ENCODE results near the gene FCER1G. TPM values are rescaled to one million over a fixed set of nuclear protein-coding genes. Genes with fewer than 3 reads are reported as not detected.
"Not testable (repeated sequence)": the region's sequence is repeated elsewhere in the genome, so short reads cannot be mapped to it uniquely, and the experiment has no call there.

Gene FCER1G
- polyA plus RNA-seq, 1 donor: 13.2 TPM

DNA sequence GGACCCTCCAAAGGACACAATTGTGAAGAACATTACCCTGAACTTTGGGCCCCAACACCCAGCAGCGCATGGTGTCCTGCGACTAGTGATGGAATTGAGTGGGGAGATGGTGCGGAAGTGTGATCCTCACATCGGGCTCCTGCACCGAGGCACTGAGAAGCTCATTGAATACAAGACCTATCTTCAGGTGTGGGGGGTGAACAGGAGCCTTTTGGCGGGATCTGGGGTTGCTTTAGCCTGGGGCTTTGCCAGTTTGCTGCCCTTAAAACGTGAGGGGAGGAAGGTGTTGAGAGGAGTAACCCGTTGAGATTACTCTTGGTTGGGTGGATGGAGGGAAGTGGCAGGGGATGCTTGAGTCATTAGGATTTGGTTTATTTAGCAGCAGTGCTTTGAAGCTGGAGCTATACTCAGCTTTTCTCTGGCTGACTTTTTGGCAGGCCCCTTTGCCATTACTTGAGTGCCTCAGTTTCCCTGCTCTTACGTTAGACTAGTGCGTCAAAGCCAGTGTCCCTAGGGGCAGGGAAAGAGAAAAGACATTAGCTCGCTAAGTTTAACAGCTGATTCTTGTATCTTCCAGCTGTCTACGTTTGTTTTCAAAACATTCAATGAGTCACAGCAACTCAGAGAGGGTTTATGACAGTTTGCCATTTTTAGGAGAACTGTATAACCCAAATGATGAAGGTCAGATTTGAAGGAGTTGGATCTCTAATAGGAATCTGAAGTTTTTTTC is 8.5 kb upstream of the FCER1G start:
- DNase-seq (ENCODE audit: low read depth): no peak

DNA sequence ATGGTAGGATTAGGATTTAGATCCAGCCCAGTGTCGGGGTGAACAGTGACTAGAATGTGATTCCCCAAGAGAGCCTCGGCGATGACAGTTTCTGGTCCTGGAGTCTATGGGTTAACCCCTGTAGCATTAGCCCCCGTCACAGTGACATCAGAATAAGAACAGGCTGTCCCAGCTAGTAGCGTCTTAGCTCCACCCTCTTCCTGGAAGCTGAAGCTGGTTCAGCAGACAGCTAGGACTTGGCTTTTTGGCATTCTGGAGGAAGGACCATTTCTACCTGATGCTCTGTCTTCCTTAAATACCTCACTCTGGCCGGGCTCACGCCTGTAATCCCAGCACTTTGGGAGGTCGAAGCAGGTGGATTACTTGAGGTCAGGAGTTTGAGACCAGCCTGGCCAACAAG is 7.9 kb upstream of the FCER1G start:
- no peak for DNase-seq (ENCODE audit: low read depth)

DNA sequence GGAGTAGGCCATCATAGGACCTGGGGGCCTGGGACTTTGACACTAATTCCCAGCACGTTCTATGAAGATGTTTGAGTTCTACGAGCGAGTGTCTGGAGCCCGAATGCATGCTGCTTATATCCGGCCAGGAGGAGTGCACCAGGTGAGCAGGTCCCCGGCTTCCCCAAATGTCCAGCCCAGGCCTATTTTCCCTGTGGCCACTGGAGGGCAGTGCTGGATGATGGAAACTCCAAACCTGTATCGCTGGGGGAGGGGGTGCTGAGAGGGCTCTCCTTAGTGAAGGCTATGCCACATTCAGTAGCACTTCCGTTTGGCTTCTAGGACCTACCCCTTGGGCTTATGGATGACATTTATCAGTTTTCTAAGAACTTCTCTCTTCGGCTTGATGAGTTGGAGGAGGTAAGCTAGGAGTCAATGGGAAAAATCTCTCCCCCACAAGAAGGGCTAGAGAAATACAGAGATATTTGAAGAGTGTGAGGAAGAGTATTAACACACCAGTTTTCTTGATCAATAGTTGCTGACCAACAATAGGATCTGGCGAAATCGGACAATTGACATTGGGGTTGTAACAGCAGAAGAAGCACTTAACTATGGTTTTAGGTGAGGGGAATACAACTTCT is 5.2 kb upstream of the FCER1G start:
- DNase-seq (ENCODE audit: low read depth): no peak

DNA sequence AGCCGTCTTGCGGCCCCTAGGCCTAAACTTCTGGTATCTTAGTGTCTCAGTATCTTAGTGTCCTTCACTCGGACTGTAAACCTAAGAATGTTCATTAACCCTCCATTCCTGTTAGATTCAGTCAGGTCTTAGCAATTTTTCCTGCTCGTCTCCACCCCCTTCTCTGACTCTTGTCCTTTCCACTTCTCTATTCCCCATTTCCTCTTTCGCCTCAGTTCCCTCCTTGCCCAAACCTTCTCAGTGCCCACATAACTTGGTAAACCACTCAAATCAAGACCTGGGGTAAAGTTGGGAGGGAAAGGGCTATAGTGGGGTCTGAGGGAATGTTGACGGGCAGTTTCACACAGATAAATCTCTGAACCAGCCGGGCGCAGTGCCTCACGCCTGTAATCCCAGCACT is 726 bp upstream of the FCER1G start:
- no peak for DNase-seq (ENCODE audit: low read depth)

DNA sequence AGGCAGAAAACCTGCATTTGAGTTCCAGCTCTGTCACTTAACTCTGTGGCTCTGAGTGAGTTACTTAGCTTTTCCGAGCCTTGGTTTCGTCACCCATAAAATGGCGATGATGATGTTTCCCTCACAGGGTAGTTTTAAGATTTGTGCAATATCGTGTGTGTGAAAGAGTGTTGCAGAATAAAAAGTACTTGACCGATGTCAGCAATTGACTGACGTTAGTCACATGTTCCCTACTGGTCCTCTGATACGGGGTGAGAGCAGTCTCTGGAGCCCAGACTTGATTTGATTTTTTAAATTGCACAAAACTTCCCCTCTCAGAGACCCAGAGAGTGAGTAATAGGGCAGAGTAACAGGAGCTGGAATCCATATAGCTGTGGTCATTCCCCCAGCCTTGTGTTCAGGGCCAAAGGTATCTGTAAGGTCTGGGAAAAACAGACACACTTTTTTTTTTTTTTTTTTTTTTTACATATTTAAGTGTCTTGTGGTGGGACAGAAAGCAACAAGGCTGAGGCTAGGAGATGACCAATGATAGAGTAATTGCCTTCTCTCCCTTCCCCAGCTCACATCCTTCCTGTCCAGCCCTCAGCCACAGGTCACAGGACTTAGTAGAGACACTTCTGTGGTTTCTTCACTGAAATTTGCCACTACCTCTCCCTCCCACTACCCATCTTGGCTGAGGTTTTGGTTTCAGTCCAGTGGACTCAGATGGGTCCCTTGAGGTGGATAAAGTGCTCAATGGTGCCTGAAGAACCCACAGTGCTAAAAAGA is 2.0 kb downstream of the FCER1G start:
- no peak for DNase-seq (ENCODE audit: low read depth)

DNA sequence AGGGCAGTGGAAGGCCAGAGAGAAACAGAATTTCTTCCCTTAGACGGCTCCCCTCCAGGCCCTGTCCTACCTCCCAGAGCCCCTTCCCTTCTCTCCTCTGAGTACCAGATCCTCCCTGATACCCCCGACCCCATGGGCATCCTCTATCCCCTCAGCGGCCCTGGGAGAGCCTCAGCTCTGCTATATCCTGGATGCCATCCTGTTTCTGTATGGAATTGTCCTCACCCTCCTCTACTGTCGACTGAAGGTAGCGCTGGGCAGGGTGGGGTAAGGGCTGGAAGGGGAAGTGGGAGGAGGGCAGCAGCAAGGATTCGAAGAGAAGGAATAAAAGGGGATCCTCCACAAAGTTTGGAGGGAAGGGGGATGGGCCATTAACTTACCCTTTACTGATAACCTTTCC is 2.7 kb downstream of the FCER1G start:
- DNase-seq (ENCODE audit: low read depth): no peak

DNA sequence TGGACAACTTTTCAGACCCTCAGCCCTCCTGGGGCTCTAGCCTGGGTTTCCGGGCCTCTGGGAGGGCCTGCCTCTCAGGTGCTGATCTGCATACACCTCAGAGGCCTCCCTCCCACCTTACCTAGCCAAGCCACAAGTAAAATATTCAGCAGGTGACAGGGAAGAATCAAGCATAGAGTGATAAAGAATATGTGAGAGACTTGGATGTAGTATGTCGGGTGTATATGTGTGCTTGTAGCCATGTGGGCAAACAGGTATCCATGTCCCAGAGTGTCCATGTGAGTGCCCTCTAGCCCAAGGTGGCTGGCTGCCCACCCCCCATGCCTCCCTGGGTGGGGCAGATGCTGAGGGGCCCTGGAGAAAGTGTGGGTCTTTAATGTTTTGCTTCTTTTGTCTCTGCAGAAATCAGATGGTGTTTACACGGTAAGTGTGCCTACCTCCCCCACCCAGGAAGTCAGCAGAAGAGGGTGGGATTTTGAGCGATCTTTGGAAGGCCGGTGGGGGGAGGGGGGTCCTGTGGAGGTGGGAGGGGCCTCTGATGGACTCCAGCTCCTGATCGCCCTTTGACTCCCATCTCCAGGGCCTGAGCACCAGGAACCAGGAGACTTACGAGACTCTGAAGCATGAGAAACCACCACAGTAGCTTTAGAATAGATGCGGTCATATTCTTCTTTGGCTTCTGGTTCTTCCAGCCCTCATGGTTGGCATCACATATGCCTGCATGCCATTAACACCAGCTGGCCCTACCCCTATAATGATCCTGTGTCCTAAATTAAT is 3.4 kb downstream of the FCER1G start:
- DNase-seq (ENCODE audit: low read depth): no peak

DNA sequence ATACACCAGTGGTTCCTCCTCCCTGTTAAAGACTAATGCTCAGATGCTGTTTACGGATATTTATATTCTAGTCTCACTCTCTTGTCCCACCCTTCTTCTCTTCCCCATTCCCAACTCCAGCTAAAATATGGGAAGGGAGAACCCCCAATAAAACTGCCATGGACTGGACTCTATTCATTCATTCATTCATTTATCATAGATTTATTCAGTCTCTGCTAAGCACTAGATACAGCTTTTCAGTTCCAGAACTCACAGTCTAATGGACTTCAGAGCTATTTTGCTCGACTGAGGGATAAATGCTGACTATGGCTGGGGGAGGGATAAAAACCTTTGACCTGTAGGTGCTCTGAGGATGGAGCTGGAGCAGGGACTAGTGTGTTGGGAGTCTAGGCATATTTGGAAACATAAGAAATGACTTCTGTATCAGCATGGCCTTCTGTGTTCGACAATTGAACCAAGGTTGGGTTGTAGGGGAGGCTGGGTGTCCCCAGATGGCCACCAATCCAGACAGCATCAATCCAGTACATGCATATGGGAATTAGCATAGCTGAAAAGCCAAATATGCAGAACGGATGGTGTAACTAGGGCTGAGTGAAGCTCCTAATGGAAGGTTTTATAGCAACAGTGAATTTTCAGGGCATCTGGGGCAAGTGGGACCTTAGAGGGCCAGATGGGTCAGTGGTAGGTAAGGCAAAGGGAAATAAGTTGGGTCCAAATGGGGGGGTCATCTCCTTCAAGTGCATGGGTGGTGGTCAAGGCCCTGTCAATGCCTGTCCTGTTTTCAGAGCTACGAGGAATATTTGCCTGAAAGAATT is 4.2 kb downstream of the FCER1G start:
- DNase-seq (ENCODE audit: low read depth): no peak

DNA sequence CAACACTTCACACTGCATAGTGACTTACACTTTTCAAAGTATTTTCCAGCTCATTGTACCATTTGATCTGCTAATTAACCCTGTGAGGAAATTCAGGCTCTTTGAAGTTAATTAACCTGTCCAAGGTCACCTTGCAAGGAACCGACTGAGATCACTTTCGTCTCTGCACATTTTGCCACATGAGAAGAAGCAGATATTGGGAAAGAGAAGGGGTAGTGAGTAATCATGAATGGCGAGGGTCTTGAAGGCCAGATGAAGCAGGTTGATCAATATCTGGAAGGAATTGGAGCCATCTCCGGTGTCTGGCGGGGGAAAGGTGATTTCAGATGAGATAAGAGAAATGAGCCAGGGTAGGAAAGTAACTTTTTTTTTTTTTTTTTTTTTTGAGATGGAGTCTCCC is 4.9 kb downstream of the FCER1G start:
- DNase-seq (ENCODE audit: low read depth): no peak

DNA sequence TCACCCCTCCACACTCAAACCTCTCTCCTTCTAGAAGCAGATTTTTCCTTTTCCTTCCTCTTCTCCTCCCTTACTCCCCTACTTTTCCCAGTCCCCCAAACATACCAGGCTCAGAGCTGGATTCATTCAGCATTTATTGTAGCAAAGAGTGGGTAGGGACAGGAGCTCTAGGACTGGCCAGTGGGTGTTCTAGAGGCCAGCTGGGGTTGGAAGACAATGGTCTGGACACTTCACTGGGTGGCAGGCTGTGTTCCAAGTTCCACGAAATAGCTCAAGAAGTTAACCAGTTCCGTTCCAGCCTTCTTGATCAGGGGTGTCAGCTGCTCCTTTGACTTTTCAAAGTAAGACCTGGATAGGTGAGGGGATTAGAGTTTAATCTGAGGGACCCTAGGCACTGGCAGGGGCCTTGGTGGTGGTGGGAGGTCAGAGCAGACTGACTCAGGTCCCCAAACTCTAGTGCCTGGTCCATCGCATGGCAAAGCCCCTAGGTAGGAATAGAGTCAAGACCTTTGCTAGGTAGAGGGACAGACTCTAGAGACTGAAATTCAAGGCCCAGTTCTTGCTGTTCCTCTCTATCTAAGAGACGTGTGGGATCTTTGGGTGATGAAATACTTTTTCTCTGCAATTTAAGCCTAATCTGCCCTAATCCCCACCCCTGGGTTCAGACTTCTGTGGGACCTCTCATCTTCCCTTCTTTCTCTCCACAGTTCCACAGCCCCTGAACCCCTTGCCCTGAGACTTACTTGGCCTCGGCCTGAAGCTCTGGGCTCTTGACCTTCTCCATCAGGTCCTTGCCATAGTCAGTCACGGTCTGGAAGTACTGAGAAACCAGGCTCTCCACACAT is 7.3 kb downstream of the FCER1G start:
- DNase-seq (ENCODE audit: low read depth): no peak

DNA sequence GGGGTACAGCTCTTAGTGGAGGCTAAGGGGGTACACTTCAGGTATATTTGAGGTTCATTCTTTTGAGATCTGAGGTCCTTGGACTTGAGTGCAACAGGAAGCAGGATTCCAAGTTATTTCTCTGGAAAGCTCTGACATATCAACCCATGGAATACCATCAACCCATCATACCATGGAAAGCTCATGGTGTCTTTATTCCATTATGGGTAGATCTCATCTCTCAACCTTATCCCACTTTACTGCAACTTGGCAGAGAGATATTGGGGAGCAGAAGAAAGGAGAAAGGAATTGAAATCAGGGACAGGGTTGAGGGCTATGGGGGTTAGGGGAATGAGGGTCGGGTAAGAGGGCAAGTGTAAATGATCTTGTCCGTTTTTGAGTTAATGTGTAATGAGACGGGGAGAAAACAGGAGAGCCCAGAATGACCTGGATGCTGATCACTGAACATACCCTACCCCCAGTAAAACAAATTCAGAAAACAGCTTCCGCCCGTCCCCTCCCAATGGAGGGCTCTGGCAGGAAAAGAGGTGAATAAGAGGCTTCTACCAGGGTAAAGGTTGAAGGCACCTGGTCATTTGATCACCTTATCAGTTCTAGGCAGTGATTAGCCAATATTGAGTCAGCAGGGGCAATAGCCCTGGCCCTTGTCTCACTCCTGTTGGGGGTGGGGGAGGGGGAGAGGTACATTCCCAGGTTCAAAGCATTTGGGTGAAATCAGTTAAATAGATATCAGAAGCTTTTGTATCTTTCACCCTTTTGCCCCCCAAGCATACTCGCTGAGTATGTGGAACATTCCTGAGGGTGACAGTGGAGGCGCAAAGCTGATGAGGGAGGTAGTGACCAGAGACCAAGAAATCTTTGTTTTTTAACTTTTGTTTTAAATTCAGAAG is 9.0 kb downstream of the FCER1G start:
- DNase-seq (ENCODE audit: low read depth): no peak

DNA sequence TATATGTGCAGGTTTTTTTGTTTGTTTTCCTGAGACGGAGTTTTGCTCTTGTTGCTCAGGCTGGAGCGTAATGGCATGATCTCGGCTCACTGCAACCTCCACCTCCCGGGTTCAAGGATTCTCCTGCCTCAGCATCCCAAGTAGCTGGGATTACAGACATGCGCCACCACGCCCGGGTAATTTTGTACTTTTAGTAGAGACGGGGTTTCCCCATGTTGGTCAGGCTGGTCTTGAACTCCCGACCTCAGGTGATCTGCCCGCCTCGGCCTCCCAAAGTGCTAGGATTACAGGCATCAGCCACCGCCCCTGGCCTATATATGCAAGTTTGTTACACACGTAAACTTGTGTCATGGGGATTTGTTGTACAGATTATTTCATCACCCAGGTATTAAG is 9.6 kb downstream of the FCER1G start:
- not testable (repeated sequence) for DNase-seq (ENCODE audit: low read depth)

DNA sequence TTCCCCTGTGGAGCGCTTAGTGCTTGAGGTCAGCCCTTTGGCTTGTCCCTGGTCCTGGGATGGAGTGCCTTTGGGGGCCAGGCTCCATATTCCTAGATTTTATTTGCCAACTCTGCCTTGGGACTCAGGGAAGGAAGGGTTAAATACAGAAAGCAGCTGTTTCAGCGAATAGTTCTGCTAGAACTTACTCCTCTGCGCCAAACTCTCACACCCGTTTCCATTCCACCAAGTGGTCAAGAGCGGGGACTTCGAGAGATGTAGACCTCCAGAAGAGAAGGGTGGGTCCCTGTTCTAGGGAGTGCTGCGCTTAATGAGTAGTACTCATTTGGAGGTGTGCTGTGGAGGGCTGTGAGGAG is 10.1 kb downstream of the FCER1G start:
- DNase-seq (ENCODE audit: low read depth): no peak

DNA sequence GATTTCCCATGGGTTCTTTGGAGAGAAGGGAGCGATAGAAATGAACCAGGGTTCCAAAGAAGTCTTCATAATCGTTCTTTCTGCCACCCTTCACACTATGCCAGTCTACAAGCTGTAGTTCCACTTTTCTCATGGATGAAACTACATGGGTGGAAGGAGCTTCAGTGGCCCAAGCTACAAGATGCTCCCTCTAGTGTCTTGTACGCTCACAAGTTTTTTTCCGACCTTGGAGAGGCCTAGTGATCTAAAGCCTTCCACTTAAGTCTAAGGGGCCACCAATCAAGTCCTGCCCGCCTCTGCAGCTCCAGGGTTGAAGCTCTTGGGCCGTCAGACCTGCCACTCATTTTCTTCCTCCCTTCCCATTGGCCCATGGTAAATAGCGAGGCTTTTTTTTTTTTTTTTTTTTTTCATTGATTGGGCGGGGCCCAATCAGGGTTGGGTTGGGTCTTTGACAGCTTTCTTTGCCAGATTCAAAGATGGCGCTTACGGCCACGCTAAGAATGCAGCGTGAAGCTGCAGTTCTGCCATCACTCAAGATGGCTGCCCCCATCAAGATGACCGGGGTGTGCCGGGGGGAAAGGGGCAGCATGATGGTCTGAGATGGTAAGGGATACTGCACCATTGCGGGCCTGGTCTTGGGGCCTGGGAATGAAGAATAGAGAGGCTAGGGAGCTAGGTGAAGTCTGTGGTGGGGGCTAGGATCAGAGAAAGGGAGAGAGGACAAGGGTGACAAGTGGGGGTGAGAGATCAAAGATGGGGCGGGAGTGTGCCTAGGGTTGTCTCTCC is 10.6 kb downstream of the FCER1G start, which contains the start of gene TOMM40L:
Gene TOMM40L, plus strand, starts transcription at position 527 of the 786 bp plus-strand sequence. CDS start 430 bp downstream, outside the sequence.
- DNase-seq (ENCODE audit: low read depth): peak; percentile 91

DNA sequence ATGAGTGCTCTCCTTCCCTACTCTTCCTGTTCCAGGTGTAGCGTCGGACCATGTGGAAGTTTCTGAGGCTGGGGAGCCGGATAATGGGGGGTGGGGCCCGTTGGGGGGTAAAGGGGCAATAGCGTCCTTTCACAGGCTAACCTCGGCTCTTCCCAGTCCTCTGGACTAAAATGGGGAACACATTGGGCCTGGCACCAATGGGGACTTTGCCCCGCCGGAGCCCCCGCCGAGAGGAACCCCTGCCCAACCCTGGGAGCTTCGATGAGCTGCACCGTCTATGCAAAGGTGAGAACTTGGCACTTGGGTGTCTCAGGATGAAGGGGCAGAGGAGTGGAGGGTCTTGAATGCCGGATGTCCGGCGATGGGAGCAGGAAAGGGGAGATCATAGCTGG is 11.2 kb downstream of the FCER1G start:
- no peak for DNase-seq (ENCODE audit: low read depth)

DNA sequence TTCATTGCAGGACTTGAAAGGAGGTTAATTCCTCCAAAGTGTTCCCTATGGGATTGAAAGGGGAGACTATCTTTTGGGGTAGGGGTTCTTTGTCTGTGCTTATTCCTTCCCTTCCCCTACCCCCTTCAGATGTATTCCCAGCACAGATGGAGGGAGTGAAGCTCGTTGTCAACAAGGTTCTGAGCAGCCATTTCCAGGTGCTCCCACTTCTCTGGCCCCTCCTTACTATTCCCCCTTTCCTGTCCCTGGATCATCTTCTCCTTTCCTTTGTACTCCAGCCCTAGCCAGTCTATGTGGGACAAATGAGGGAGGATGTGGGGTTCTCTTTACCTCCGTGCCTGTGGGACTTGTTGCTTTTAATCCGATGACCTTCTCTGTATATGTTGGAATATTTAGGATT is 11.7 kb downstream of the FCER1G start:
- DNase-seq (ENCODE audit: low read depth): no peak

DNA sequence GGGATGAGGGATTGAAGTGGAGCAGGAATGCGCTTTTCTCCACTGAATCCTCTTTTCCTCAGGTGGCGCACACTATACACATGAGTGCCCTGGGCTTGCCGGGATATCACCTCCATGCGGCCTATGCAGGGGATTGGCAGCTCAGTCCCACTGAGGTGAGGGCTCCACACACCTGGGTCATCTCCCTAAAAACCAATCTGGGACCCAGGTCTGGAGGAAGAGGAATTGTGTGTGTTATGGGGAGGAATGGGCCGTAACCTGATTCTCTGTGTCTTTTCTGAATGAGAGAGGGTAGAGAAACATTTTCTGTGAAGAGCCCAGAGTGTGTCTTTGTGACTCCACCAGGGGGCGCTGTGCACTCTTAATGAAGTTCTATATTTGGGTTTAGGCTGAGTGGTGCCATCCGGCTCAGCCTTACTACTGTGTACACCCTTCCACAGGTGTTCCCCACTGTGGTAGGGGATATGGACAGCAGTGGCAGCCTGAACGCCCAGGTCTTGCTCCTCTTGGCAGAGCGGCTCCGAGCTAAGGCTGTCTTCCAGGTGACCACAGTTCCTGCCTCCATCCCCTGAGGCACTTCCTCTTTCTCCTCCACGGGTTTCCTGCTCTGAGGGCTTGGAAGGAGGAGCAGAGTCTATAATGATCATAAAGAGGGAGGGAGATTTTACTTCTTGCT is 12.2 kb downstream of the FCER1G start:
- DNase-seq (ENCODE audit: low read depth): no peak

DNA sequence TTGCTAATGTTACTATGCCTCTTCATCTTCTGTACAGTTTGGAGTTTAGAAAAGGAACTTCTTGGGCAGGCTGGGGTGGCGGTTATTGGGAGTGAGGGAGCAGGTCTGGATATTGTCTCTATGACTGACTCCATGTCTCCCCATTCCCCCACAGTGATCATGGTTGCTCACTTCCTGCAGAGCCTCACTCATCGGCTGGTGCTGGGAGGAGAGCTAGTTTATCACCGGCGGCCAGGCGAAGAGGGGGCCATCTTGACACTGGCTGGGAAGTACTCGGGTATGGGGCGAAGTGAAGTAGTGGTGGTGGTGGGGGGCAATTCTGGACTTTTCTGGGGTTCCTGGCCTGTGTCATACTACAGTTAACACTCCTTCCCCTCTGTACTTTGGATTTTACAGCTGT is 12.9 kb downstream of the FCER1G start:
- DNase-seq (ENCODE audit: low read depth): no peak

All from forelimb muscle (tissue), 1 donor.